ENCODE measurements around the gene TMC5.

The TMC5 gene

DNA sequence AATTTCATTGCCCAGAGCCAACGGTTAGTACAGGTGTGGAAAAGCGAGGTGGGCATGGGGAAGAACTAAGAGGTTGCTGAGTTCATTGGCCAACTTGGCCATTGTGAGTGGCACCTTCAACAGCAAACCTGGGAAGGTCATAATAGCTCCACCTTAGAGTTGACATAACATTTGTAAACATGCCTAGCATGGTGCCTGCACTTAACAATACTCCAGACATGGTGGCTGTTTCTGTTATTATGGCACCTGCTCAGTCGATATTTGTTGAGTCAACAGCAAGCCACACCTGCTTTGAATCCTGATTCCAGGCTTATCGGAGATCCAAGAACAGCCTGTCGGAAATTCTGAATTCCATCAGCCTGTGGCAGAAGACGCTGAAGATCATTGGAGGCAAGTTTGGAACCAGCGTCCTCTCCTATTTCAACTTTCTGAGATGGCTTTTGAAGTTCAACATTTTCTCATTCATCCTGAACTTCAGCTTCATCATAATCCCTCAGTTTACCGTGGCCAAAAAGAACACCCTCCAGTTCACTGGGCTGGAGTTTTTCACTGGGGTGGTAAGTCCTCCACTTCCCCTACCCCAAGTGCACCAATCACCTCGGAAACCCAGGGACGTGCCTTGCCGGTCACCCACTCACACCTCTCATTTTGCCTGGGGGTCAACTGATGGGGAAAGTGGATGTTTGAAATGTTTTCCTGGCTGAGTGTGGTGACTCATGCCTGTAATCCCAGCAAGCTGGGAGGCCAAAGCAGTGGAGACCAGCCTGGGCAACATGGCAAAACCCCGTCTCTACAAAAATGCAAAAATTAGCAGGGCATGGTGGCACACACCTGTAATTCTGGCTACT lies 46.0 kb downstream of the TMC5 start:
- no peak overlapping the region for H3K9ac ChIP-seq (ENCODE audit: insufficient read length)
- no peak for DNase-seq (ENCODE audit: low read depth, low spot score)
- no peak overlapping the region for H3K4me3 ChIP-seq
- TF ChIP-seq POLR2AphosphoS5 (IDR thresholded peaks at IDR 0.05; ENCODE audit: borderline replicate concordance, low read depth, low read length) (no peak), EZH2 (IDR thresholded peaks at IDR 0.05) (no peak), FOXP2 (optimal IDR thresholded peaks at IDR 0.05; ENCODE audit: control extremely low read depth, extremely low read length, insufficient read depth) (no peak)
- peak overlapping the region; percentile 87 for H3K27ac ChIP-seq
- H3K36me3 ChIP-seq (ENCODE audit: insufficient read depth, low read length) = no peaks in the 10 kb centered on the region
- H3K9me3 ChIP-seq (ENCODE audit: low read depth, low read length) = no peaks in the 10 kb centered on the region

DNA sequence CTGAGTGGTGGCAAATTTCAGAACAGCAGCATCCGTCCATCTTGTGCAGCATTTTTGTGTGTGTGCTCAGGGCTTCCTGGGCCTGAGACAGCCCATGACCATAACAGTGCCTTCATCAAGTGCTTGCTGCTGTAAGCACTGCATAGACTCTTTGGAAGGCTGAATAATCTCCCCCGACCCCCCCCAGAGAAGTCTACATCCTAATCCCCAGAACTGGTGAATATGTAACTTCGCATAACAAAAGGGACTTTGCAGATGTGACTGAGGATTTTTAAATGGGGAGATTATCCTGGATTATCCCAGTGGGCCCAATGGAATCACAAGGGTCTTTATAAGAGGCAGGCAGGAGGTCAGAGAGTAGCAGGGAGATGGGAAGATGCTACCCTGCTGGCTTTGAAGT lies 50.6 kb downstream of the TMC5 start:
- H3K9ac ChIP-seq (ENCODE audit: insufficient read length) = no peak overlapping the region
- H3K27ac ChIP-seq = no peak overlapping the region
- H3K9me3 ChIP-seq (ENCODE audit: low read depth, low read length) = no peaks in the 10 kb centered on the region
- no peak for TF ChIP-seq FOXP2 (optimal IDR thresholded peaks at IDR 0.05; ENCODE audit: control extremely low read depth, extremely low read length, insufficient read depth)
- TF ChIP-seq EZH2 (IDR thresholded peaks at IDR 0.05) = no peak
- TF ChIP-seq POLR2AphosphoS5 (IDR thresholded peaks at IDR 0.05; ENCODE audit: borderline replicate concordance, low read depth, low read length) = no peak
- DNase-seq (ENCODE audit: low read depth, low spot score) = no peak
- no peak overlapping the region for H3K4me3 ChIP-seq
- no peaks in the 10 kb centered on the region for H3K36me3 ChIP-seq (ENCODE audit: insufficient read depth, low read length)

DNA sequence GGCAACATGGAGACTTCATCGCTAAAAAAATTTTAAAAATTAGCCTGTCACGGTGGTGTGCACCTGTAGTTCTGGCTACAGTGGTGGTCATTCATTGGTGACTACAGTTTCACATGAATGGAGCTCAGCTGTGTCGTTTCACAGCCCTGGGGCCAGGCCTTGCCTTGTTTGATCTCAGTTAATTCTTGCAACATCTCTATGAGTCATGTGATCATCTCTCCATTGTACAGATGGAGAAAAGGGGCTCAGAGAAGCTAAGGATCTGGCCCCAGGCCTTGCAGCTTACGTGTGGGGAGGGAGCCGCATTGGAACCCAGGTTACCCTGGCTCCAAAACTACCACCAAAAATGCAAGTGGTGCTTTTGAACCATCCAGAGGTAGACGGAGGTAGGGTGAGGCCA lies 54.8 kb downstream of the TMC5 start:
- Histone ChIP-seq H3K27ac (no peak overlapping the region), H3K9me3 (ENCODE audit: low read depth, low read length) (no peaks in the 10 kb centered on the region), H3K9ac (ENCODE audit: insufficient read length) (no peak overlapping the region), H3K4me3 (no peak overlapping the region), H3K36me3 (ENCODE audit: insufficient read depth, low read length) (no peaks in the 10 kb centered on the region)
- TF ChIP-seq POLR2AphosphoS5 (IDR thresholded peaks at IDR 0.05; ENCODE audit: borderline replicate concordance, low read depth, low read length) = no peak
- TF ChIP-seq FOXP2 (optimal IDR thresholded peaks at IDR 0.05; ENCODE audit: control extremely low read depth, extremely low read length, insufficient read depth) = no peak
- TF ChIP-seq EZH2 (IDR thresholded peaks at IDR 0.05) = no peak
- no peak for DNase-seq (ENCODE audit: low read depth, low spot score)

DNA sequence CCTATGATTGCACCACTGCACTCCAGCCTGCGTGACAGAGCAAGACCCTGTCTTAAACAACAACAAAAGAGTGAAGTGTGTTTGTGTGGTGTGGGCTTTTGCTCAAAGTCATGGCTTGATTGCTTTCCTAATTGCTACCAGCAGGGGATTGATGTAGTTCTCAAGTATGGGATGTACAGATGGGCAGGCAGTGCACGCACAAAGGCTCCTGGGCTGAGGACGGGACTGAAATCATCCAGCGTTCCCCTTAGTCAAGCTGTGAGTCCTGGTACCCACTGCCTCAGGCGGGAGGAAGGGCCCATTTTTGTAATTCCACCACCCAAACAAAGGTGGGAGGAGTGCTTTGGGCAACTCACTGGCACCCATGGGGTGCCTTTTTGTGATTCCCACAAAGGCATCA lies 56.9 kb downstream of the TMC5 start:
- DNase-seq (ENCODE audit: low read depth, low spot score) = no peak
- no peak overlapping the region for H3K9ac ChIP-seq (ENCODE audit: insufficient read length)
- TF ChIP-seq POLR2AphosphoS5 (IDR thresholded peaks at IDR 0.05; ENCODE audit: borderline replicate concordance, low read depth, low read length) (no peak), EZH2 (IDR thresholded peaks at IDR 0.05) (no peak), FOXP2 (optimal IDR thresholded peaks at IDR 0.05; ENCODE audit: control extremely low read depth, extremely low read length, insufficient read depth) (no peak)
- H3K4me3 ChIP-seq = no peak overlapping the region
- no peaks in the 10 kb centered on the region for H3K9me3 ChIP-seq (ENCODE audit: low read depth, low read length)
- H3K27ac ChIP-seq = no peak overlapping the region
- no peaks in the 10 kb centered on the region for H3K36me3 ChIP-seq (ENCODE audit: insufficient read depth, low read length)

GRCh38 chr16:19478505-19478904 lies 60.8 kb downstream of the TMC5 start:
- no peak for DNase-seq (ENCODE audit: low read depth, low spot score)
- Histone ChIP-seq H3K9ac (ENCODE audit: insufficient read length) (no peak overlapping the region), H3K4me3 (no peak overlapping the region), H3K9me3 (ENCODE audit: low read depth, low read length) (no peaks in the 10 kb centered on the region), H3K36me3 (ENCODE audit: insufficient read depth, low read length) (no peaks in the 10 kb centered on the region), H3K27ac (no peak overlapping the region)
- no peak for TF ChIP-seq EZH2 (IDR thresholded peaks at IDR 0.05)
- TF ChIP-seq POLR2AphosphoS5 (IDR thresholded peaks at IDR 0.05; ENCODE audit: borderline replicate concordance, low read depth, low read length) = no peak
- no peak for TF ChIP-seq FOXP2 (optimal IDR thresholded peaks at IDR 0.05; ENCODE audit: control extremely low read depth, extremely low read length, insufficient read depth)

DNA sequence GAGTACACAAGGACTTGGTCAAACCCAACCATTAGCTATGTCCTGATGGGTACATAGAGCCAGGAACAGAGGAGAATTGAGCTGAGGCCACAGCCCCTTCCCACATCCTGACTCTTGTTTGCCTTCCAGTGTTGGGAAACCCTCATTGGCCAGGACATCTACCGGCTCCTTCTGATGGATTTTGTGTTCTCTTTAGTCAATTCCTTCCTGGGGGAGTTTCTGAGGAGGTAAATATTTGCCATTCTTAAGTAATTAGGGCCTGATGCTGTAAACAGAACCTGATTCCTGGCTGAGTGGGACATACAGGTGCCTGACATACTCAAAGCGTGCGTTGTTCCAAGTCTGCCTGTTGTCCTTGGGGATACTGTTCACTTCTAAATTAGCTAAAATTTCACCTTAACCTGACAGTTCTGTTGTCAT lies 61.6 kb downstream of the TMC5 start:
- no peaks in the 10 kb centered on the region for H3K36me3 ChIP-seq (ENCODE audit: insufficient read depth, low read length)
- no peak overlapping the region for H3K9ac ChIP-seq (ENCODE audit: insufficient read length)
- H3K27ac ChIP-seq = no peak overlapping the region
- TF ChIP-seq EZH2 (IDR thresholded peaks at IDR 0.05) = no peak
- no peak for TF ChIP-seq POLR2AphosphoS5 (IDR thresholded peaks at IDR 0.05; ENCODE audit: borderline replicate concordance, low read depth, low read length)
- TF ChIP-seq FOXP2 (optimal IDR thresholded peaks at IDR 0.05; ENCODE audit: control extremely low read depth, extremely low read length, insufficient read depth) = no peak
- no peak for DNase-seq (ENCODE audit: low read depth, low spot score)
- no peaks in the 10 kb centered on the region for H3K9me3 ChIP-seq (ENCODE audit: low read depth, low read length)
- H3K4me3 ChIP-seq = no peak overlapping the region

DNA sequence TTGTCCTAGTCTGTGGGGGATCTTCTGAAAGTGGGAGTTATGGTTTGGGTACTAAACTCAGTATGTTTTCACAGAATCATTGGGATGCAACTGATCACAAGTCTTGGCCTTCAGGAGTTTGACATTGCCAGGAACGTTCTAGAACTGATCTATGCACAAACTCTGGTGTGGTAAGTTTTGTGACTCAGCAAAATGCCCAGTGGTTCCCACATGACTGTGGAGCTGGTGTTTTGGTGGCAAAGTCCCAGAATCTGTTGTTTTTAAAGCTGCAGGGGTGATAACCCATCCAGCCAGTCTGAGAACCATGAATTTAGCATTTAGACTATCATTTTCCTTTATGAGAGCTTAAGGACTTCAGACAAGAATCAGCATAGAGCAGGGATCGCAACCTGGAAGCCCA lies 63.6 kb downstream of the TMC5 start:
- no peak overlapping the region for H3K27ac ChIP-seq
- TF ChIP-seq FOXP2 (optimal IDR thresholded peaks at IDR 0.05; ENCODE audit: control extremely low read depth, extremely low read length, insufficient read depth) (no peak), POLR2AphosphoS5 (IDR thresholded peaks at IDR 0.05; ENCODE audit: borderline replicate concordance, low read depth, low read length) (no peak), EZH2 (IDR thresholded peaks at IDR 0.05) (no peak)
- H3K9me3 ChIP-seq (ENCODE audit: low read depth, low read length) = no peaks in the 10 kb centered on the region
- H3K36me3 ChIP-seq (ENCODE audit: insufficient read depth, low read length) = no peaks in the 10 kb centered on the region
- DNase-seq (ENCODE audit: low read depth, low spot score) = no peak
- H3K9ac ChIP-seq (ENCODE audit: insufficient read length) = no peak overlapping the region
- H3K4me3 ChIP-seq = no peak overlapping the region

- Histone ChIP-seq H3K27ac (no peak overlapping the region), H3K9ac (ENCODE audit: insufficient read length) (no peak overlapping the region), H3K36me3 (ENCODE audit: insufficient read depth, low read length) (no peaks in the 10 kb centered on the region), H3K9me3 (ENCODE audit: low read depth, low read length) (no peaks in the 10 kb centered on the region), H3K4me3 (no peak overlapping the region)
- DNase-seq (ENCODE audit: low read depth, low spot score) = no peak
- TF ChIP-seq FOXP2 (optimal IDR thresholded peaks at IDR 0.05; ENCODE audit: control extremely low read depth, extremely low read length, insufficient read depth) (no peak), EZH2 (IDR thresholded peaks at IDR 0.05) (no peak), POLR2AphosphoS5 (IDR thresholded peaks at IDR 0.05; ENCODE audit: borderline replicate concordance, low read depth, low read length) (no peak)
These were observed 64.1 kb downstream of the TMC5 start for GRCh38 chr16:19481769-19482168.
